Stimulated activated CD8-positive, alpha-beta memory T cell treated with anti-CD3 and anti-CD28 coated beads, Interleukin-7, amount 100 ng/mL, for 4 hours (primary cell): ENCODE data around the gene SLC35F6.

Experiments used
- DNase-seq, 2 donors: peaks; one replicate each; pipeline ENCODE4 v3.0.0-alpha.2; 2020; ENCODE audit warnings: low read depth in 2 of 2

SLC35F6 gene

GRCh38 chr2:26820932-26821331 is 56.8 kb downstream of the SLC35F6 start:
- no peak for DNase-seq

- no peak for DNase-seq
Observed at GRCh38 chr2:26822877-26823276, 58.8 kb downstream of the SLC35F6 start.
